ENCODE results near the gene SECISBP2.

SECISBP2 gene

DNA sequence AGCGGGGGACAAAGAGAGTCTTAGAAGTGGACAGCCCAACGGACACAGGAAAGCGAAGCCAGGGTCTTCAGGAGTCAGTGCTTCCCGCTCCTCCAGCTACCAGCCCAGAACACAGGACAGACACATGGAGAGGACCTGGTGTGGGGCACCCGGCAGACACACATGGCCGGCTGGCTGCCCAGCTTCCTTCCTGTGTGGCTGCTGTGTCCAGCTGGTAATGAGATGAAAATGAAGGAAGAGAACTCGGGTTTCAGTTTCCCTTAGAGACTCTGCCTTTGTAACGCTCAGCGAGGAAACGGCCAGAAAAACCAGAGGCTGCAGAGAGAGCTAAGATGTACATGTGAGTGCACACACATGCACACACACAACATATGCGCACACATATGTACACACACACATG, 87.5 kb downstream of the SECISBP2 start:
- TF ChIP-seq, protein P1, sequence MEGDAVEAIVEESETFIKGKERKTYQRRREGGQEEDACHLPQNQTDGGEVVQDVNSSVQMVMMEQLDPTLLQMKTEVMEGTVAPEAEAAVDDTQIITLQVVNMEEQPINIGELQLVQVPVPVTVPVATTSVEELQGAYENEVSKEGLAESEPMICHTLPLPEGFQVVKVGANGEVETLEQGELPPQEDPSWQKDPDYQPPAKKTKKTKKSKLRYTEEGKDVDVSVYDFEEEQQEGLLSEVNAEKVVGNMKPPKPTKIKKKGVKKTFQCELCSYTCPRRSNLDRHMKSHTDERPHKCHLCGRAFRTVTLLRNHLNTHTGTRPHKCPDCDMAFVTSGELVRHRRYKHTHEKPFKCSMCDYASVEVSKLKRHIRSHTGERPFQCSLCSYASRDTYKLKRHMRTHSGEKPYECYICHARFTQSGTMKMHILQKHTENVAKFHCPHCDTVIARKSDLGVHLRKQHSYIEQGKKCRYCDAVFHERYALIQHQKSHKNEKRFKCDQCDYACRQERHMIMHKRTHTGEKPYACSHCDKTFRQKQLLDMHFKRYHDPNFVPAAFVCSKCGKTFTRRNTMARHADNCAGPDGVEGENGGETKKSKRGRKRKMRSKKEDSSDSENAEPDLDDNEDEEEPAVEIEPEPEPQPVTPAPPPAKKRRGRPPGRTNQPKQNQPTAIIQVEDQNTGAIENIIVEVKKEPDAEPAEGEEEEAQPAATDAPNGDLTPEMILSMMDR (conservative IDR thresholded peaks at IDR 0.05; ENCODE audit: low read length), result no peak
- H3K4me3 ChIP-seq (ENCODE audit: low read length), result no peak overlapping the region
- DNase-seq (ENCODE audit: low read depth), result no peak

DNA sequence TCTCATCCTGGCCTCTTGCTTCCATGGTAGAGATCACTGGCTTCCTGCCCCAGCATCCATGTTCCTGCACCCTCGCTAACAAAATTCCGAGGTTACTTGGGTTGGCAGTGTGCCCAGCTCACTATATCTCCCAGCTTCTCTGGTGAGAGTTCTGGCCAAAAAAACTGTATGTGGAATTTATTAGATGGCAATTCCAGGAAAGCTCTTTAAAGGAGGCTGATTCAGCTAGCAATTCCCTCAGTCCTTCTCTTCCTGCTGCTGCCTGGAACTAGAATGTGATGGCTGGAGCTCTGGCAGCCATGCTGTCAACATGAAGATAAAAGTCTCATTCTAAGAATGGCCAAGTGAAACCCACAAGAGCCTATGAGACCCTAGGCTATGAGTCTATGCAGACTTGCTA, 88.8 kb downstream of the SECISBP2 start:
- TF ChIP-seq, protein P1 (conservative IDR thresholded peaks at IDR 0.05; ENCODE audit: low read length), result no peak
- no peak overlapping the region for H3K4me3 ChIP-seq (ENCODE audit: low read length)
- no peak for DNase-seq (ENCODE audit: low read depth)

DNA sequence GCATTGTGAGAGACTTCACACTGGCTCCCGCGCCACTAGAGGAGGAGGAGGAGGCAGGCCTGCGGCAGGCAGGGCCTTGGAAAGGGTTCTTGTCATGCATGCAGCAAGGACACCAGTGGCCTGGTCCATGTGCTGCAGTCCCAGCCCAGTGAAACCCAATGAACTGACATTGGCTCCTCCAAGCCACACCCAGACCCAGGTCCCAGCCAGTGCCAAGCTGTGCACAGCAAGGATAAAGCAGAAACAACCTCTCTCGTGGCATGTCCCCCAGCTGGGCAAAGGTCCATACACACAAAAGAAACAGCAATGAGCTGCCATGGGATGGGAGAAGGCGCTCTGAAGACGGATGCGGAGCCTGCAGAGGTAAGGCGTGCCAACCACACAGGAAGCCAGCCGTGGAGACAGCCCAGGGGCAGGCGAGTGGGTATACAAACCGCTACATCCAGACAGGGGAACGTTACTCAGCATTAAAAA, 90.4 kb downstream of the SECISBP2 start:
- TF ChIP-seq, protein P1 (conservative IDR thresholded peaks at IDR 0.05; ENCODE audit: low read length), result no peak
- no peak for DNase-seq (ENCODE audit: low read depth)
- H3K4me3 ChIP-seq (ENCODE audit: low read length), result no peak overlapping the region
